Subcutaneous adipose tissue (tissue), 4 donors: ENCODE data around the gene KMO. TPM values are rescaled to one million over a fixed set of nuclear protein-coding genes. Genes with fewer than 3 reads are reported as not detected.

Source experiments
- CTCF ChIP-seq: fragments of 450-650 bp; IDR thresholded peaks from one replicate; pipeline ENCODE4 v1.5.1; 2016; ENCODE audit warnings: low read depth, mild to moderate bottlenecking, control low read depth, antibody characterized with exemption, moderate library complexity
- total RNA-seq, 4 donors: library from RNA; depleted of rRNA; stranded (reverse); fragments of >200 nt; gene quantifications; one replicate each; pipeline ENCODE4 v1.1.0, GENCODE V29; 2016

Gene KMO
- total RNA-seq, 4 donors from 2014 or later = 0.38 to 15.8 (median 3.0) TPM

- TF ChIP-seq CTCF = no peak
Measured at GRCh38 chr1:241596633-241597032, 64.5 kb downstream of the KMO start.

- no peak for TF ChIP-seq CTCF
Measured at GRCh38 chr1:241598249-241598648, 66.1 kb downstream of the KMO start.

- no peak for TF ChIP-seq CTCF
Measured at GRCh38 chr1:241600496-241600901, 68.3 kb downstream of the KMO start.

GRCh38 chr1:241603731-241604245, 71.6 kb downstream of the KMO start:
- TF ChIP-seq CTCF = no peak

- TF ChIP-seq CTCF = no peak
Measured at GRCh38 chr1:241605146-241605805, 73.1 kb downstream of the KMO start.

GRCh38 chr1:241606544-241606943, 74.4 kb downstream of the KMO start:
- TF ChIP-seq CTCF = no peak

- TF ChIP-seq CTCF = no peak
Measured at GRCh38 chr1:241607497-241607896, 75.3 kb downstream of the KMO start.
